Esophagus muscularis mucosa (tissue), 4 donors: ENCODE data around the gene UNC119B. TPM values are rescaled to one million over a fixed set of nuclear protein-coding genes. Genes with fewer than 3 reads are reported as not detected.
"Not testable (repeated sequence)": the region's sequence is repeated elsewhere in the genome, so short reads cannot be mapped to it uniquely, and the experiment has no call there.

Source experiments
- DNase-seq: peaks from one replicate; pipeline ENCODE4 v3.0.0-alpha.2; 2017; ENCODE audit errors: extremely low spot score
- H3K27ac ChIP-seq, 4 donors: fragments of 200-600 bp; sonication (generic); replicated peaks in 1 of 4; 1 replicate in 3 of 4; 2 replicates in 1 of 4; pipeline ENCODE4 v1.5.1; 2016 to 2019; ENCODE audit warnings: mild to moderate bottlenecking in 1 of 4
- H3K27me3 ChIP-seq, 4 donors: fragments of 200-600 bp; sonication (generic); one replicate each; pipeline versions ENCODE4 v1.5.1 to v1.6.0; 2016 to 2019
- H3K36me3 ChIP-seq, 4 donors: fragments of 200-600 bp; sonication (generic); one replicate each; pipeline ENCODE4 v1.5.1; 2016 to 2019
- H3K4me1 ChIP-seq, 4 donors: fragments of 200-600 bp; sonication (generic); one replicate each; pipeline ENCODE4 v1.5.1; 2016 to 2019
- H3K4me3 ChIP-seq, 4 donors: fragments of 200-600 bp; sonication (generic); 1 replicate in 2 of 4; 2 replicates in 2 of 4; pipeline ENCODE4 v1.5.1; 2016 to 2019; ENCODE audit warnings: mild to moderate bottlenecking in 4 of 4, moderate library complexity in 1 of 4
- H3K9me3 ChIP-seq, 4 donors: fragments of 200-600 bp; sonication (generic); 1 replicate in 3 of 4; 2 replicates in 1 of 4; pipeline ENCODE4 v1.5.1; 2016 to 2019
- EP300 ChIP-seq: sonication (generic); formaldehyde crosslinking; IDR thresholded peaks from one replicate; pipeline ENCODE4 v1.6.1; 2017; ENCODE audit warnings: antibody characterized with exemption
- POLR2A ChIP-seq: fragments of 450-650 bp; IDR thresholded peaks from one replicate; pipeline ENCODE4 v1.6.1; 2017; ENCODE audit warnings: antibody characterized with exemption, moderate library complexity, mild to moderate bottlenecking, low read depth
- POLR2AphosphoS5 ChIP-seq, 2 donors: sonication (generic); formaldehyde crosslinking; IDR thresholded peaks; one replicate each; pipeline ENCODE4 v1.6.1; 2017; ENCODE audit warnings: antibody characterized with exemption in 2 of 2
- WGBS: methylation state at CpG from one replicate; pipeline ENCODE4 v1.1.5; 2018; 5-methylcytosine and 5-hydroxymethylcytosine counted together
- intact Hi-C: fragments of 100-400 bp; cut with DNase I; formaldehyde crosslinking; loops from one replicate; pipeline ENCODE4 v1.15.1; 2023
- total RNA-seq, 4 donors: library from RNA; depleted of rRNA; stranded (reverse); fragments of >200 nt; gene quantifications; one replicate each; pipeline versions ENCODE4 v1.1.0 to v1.2.1, GENCODE V29; 2016
- TF ChIP-seq, protein P1 (sequence below), 3 experiments: fragments of 200-600 bp in 2 of 3; fragments of 450-650 bp in 1 of 3; sonication (generic) in 2 of 3; IDR thresholded peaks; one replicate each; pipeline ENCODE4 v1.5.1; 2017 to 2019; ENCODE audit warnings: antibody characterized with exemption in 3 of 3, mild to moderate bottlenecking in 2 of 3, moderate library complexity in 1 of 3

Gene UNC119B
- total RNA-seq, 4 donors from 2014 or later, result 20.0 to 30.8 (median 28.5) TPM

DNA sequence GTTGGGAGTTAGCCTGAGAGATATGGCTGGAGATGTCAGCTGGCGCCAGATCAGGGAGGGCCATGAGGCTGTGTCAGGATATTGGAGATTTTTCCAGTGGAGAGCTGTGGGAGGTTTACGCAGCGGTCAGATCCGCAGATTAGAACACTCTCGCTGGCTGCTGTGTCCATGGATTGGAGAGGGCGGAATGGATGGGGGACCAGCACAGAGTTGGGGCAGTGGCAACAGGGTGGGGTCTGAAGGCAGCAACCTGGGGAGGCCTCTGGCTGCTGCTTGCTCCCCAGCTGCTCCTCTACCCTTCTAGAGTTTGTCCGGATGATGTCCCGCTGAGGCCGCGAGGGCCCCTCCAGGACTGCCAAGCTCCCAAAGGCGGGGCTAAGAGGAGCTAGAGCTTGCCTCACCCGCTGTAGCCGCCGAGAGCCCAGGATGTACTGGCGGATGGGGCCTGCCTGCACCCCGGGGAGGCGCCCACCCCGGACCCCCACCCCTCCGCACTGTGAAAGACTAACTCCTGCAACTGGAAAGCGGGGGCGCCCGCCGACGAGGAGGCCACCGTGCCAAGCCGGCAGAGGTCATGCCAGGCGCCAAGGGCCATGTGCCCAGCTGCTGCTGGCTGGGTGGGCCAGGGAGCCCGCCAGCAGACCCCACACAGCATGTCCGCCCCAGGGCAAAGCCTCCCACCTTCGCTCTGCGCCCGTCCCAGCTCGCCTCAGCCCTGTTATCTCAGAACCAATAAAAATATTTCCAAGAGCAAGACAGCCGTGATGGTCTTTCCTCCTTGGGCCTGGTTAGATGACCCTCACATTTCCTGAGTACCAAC lies 43.5 kb upstream of the UNC119B start:
- no peaks in the 10 kb centered on the region for H3K9me3 ChIP-seq
- DNase-seq, result no peak
- H3K27me3 ChIP-seq, result no peaks in the 10 kb centered on the region
- TF ChIP-seq EP300 (no peak), POLR2AphosphoS5 (IDR thresholded peaks at IDR 0.05) (no peak), POLR2A (no peak)
- TF ChIP-seq, protein P1, sequence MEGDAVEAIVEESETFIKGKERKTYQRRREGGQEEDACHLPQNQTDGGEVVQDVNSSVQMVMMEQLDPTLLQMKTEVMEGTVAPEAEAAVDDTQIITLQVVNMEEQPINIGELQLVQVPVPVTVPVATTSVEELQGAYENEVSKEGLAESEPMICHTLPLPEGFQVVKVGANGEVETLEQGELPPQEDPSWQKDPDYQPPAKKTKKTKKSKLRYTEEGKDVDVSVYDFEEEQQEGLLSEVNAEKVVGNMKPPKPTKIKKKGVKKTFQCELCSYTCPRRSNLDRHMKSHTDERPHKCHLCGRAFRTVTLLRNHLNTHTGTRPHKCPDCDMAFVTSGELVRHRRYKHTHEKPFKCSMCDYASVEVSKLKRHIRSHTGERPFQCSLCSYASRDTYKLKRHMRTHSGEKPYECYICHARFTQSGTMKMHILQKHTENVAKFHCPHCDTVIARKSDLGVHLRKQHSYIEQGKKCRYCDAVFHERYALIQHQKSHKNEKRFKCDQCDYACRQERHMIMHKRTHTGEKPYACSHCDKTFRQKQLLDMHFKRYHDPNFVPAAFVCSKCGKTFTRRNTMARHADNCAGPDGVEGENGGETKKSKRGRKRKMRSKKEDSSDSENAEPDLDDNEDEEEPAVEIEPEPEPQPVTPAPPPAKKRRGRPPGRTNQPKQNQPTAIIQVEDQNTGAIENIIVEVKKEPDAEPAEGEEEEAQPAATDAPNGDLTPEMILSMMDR (IDR thresholded peaks at IDR 0.05), result no peak
- intact Hi-C loops, result no loop called here
- H3K36me3 ChIP-seq, result peaks cover 0 to 20% (median 0%) of the 10 kb centered on the region in 4 donors
- no peak overlapping the region for H3K4me3 ChIP-seq
- H3K4me1 ChIP-seq, result peaks cover 8 to 12% (median 10%) of the 10 kb centered on the region in 4 donors
- WGBS, result 97% methylated on average over 14 of the region's 34 CpGs
- H3K27ac ChIP-seq, result no peak overlapping the region

DNA sequence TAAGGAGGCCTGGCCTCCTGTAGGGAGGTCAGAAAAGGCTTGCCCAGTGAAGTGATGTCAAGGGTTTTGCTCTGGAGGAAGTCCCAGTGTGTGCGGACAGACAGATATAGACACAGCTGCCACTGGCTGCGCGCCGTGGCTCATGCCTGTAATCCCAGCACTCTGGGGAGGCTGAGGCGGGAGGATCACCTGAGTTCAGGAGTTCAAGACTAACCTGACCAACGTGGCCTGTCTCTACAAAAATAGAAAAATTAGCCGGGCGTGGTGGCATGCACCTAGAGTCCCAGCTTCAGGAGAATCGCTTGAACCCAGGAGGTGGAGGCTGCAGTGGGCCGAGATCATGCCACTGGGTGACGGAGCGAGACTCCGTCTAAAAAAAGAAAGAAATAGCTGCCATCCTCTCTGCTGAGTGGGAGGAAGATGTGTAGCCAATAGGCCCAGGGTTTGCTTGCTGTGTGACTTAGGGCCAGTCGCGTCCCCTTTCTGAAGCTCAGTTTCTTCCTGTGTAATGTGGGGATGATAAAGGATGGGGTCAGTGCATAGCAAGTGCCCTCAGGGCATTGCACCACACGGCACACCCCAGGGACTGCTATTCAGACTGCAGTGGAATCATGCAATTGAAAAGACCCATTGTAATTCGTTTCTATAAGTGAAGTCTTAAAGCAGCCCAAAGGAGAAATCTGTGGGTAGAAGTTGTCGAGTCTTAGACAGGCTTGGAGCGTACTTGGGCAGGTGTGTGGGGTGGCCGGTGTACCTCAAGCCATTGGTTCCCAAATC lies 42.0 kb upstream of the UNC119B start:
- intact Hi-C loops, result no loop called here
- no peak for DNase-seq
- Histone ChIP-seq H3K36me3 (peaks cover 0 to 10% (median 0%) of the 10 kb centered on the region in 4 donors), H3K4me3 (no peak overlapping the region), H3K27me3 (no peaks in the 10 kb centered on the region), H3K4me1 (peaks cover 8 to 12% (median 10%) of the 10 kb centered on the region in 4 donors), H3K27ac (no peak overlapping the region), H3K9me3 (no peaks in the 10 kb centered on the region)
- TF ChIP-seq POLR2A, result no peak
- no peak for TF ChIP-seq POLR2AphosphoS5 (IDR thresholded peaks at IDR 0.05)
- TF ChIP-seq EP300, result no peak
- TF ChIP-seq, protein P1 (IDR thresholded peaks at IDR 0.05), result no peak
- 86% methylated on average over 20 of the region's 20 CpGs for WGBS

GRCh38 chr12:120668868-120669840 lies 41.1 kb upstream of the UNC119B start:
- Histone ChIP-seq H3K27ac (peak overlapping the region in 1 of 4 donors; percentile 11), H3K9me3 (no peaks in the 10 kb centered on the region), H3K4me3 (no peak overlapping the region), H3K36me3 (peaks cover 0 to 3% (median 0%) of the 10 kb centered on the region in 4 donors), H3K4me1 (peaks cover 8 to 12% (median 10%) of the 10 kb centered on the region in 4 donors), H3K27me3 (no peaks in the 10 kb centered on the region)
- 63% methylated on average over 13 of the region's 19 CpGs for WGBS
- TF ChIP-seq, protein P1 (IDR thresholded peaks at IDR 0.05), result no peak
- TF ChIP-seq EP300 (no peak), POLR2AphosphoS5 (IDR thresholded peaks at IDR 0.05) (no peak), POLR2A (no peak)
- DNase-seq, result no peak
- intact Hi-C loops, result no loop called here

DNA sequence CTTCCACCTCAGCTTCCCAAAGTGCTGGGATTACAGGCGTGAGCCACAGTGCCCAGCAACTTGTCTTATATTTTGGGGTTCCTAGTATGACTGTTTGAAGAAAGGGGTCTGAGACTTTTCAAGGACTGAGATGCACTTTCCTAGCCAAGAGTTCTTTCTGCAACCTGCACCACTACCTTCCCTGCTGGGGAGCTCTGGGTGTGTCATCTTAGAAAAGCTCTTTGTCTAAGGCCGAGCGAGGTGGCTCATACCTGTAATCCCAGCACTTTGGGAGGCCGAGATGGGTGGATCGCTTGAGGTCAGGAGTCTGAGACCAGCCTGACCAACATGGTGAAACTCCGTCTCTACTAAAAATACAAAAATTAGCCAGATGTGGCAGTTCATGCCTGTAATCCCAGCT lies 40.0 kb upstream of the UNC119B start:
- H3K36me3 ChIP-seq, H3K27ac ChIP-seq, H3K9me3 ChIP-seq, DNase-seq, intact Hi-C loops, H3K27me3 ChIP-seq, H3K4me3 ChIP-seq: not testable (repeated sequence)
- peaks cover 8 to 12% (median 10%) of the 10 kb centered on the region in 4 donors for H3K4me1 ChIP-seq
- WGBS, result 84% methylated on average over 6 of the region's 6 CpGs
